HG03565 (cell line): Measurements from ENCODE around the gene ARHGEF6.
"Not testable (repeated sequence)": the region's sequence is repeated elsewhere in the genome, so short reads cannot be mapped to it uniquely, and the experiment has no call there.

Experiments used
- ATAC-seq: cut with Tn5 transposase; IDR thresholded peaks from one replicate; pipeline ENCODE4 v1.9.1; 2021; ENCODE audit warnings: mild to moderate bottlenecking, moderate library complexity; ENCODE audit not compliant: unreplicated experiment

Gene ARHGEF6

GRCh38 chrX:136784231-136784630, 3.5 kb upstream of the ARHGEF6 start:
- no peak for ATAC-seq

GRCh38 chrX:136783159-136783558, 2.4 kb upstream of the ARHGEF6 start:
- ATAC-seq = no peak

GRCh38 chrX:136781180-136781797, 557 bp upstream of the ARHGEF6 start:
- no peak for ATAC-seq

- ATAC-seq = no peak
Measured at GRCh38 chrX:136780241-136780640, 491 bp downstream of the ARHGEF6 start.

GRCh38 chrX:136779346-136779781, 1.4 kb downstream of the ARHGEF6 start:
- ATAC-seq = peak; percentile 50

- no peak for ATAC-seq
Measured at GRCh38 chrX:136778916-136779315, 1.8 kb downstream of the ARHGEF6 start.

GRCh38 chrX:136778020-136778419, 2.7 kb downstream of the ARHGEF6 start:
- ATAC-seq = no peak

GRCh38 chrX:136773648-136774047, 7.1 kb downstream of the ARHGEF6 start:
- ATAC-seq = no peak

GRCh38 chrX:136771869-136772268, 8.9 kb downstream of the ARHGEF6 start:
- not testable (repeated sequence) for ATAC-seq

GRCh38 chrX:136768469-136769084, 12.2 kb downstream of the ARHGEF6 start:
- ATAC-seq = no peak

- no peak for ATAC-seq
Measured at GRCh38 chrX:136767104-136767941, 13.4 kb downstream of the ARHGEF6 start.

GRCh38 chrX:136766785-136767103, 14.0 kb downstream of the ARHGEF6 start:
- no peak for ATAC-seq

- no peak for ATAC-seq
Measured at GRCh38 chrX:136765821-136766356, 14.8 kb downstream of the ARHGEF6 start.

- ATAC-seq = no peak
Measured at GRCh38 chrX:136764206-136764605, 16.5 kb downstream of the ARHGEF6 start.

GRCh38 chrX:136762820-136763452, 17.8 kb downstream of the ARHGEF6 start:
- ATAC-seq = no peak

GRCh38 chrX:136761421-136761820, 19.3 kb downstream of the ARHGEF6 start:
- ATAC-seq = no peak

- ATAC-seq = peak; percentile 63
Measured at GRCh38 chrX:136759968-136760367, 20.8 kb downstream of the ARHGEF6 start.

GRCh38 chrX:136755411-136755810, 25.3 kb downstream of the ARHGEF6 start:
- ATAC-seq = no peak

- no peak for ATAC-seq
Measured at GRCh38 chrX:136754651-136755050, 26.1 kb downstream of the ARHGEF6 start.

GRCh38 chrX:136752796-136753195, 27.9 kb downstream of the ARHGEF6 start:
- ATAC-seq = no peak

GRCh38 chrX:136752346-136752745, 28.4 kb downstream of the ARHGEF6 start:
- ATAC-seq = no peak
